ENCODE results near the gene U2AF1L4.

GRCh38 chr19:35757749-35758608 lies 12.8 kb upstream of the U2AF1L4 start, which contains the start of gene PROSER3:
- TF ChIP-seq FOXM1 (IDR thresholded peaks at IDR 0.05; ENCODE audit: borderline replicate concordance, low read depth) (peak; percentile 37; the same call in 1 of the 2 replicates), EGR1 (IDR thresholded peaks at IDR 0.05) (peak; percentile 85), MAX (IDR thresholded peaks at IDR 0.05) (peak; percentile 47), NFIC (IDR thresholded peaks at IDR 0.05) (no peak), YY1 (IDR thresholded peaks at IDR 0.05; ENCODE audit: low read depth) (peak; percentile 76), EP300 (IDR thresholded peaks at IDR 0.05; ENCODE audit: borderline replicate concordance) (no peak), TAF1 (IDR thresholded peaks at IDR 0.05; ENCODE audit: low read depth) (peak; percentile 54), TCF12 (IDR thresholded peaks at IDR 0.05; ENCODE audit: low read depth) (peak; percentile 28; the same call in 1 of the 2 replicates), ZBTB7A (IDR thresholded peaks at IDR 0.05; ENCODE audit: low read depth) (no peak), RAD21 (IDR thresholded peaks at IDR 0.05; ENCODE audit: low read depth) (no peak), CEBPB (IDR thresholded peaks at IDR 0.05) (no peak; the same call in 1 of the 2 replicates)
- TF ChIP-seq, protein P1, sequence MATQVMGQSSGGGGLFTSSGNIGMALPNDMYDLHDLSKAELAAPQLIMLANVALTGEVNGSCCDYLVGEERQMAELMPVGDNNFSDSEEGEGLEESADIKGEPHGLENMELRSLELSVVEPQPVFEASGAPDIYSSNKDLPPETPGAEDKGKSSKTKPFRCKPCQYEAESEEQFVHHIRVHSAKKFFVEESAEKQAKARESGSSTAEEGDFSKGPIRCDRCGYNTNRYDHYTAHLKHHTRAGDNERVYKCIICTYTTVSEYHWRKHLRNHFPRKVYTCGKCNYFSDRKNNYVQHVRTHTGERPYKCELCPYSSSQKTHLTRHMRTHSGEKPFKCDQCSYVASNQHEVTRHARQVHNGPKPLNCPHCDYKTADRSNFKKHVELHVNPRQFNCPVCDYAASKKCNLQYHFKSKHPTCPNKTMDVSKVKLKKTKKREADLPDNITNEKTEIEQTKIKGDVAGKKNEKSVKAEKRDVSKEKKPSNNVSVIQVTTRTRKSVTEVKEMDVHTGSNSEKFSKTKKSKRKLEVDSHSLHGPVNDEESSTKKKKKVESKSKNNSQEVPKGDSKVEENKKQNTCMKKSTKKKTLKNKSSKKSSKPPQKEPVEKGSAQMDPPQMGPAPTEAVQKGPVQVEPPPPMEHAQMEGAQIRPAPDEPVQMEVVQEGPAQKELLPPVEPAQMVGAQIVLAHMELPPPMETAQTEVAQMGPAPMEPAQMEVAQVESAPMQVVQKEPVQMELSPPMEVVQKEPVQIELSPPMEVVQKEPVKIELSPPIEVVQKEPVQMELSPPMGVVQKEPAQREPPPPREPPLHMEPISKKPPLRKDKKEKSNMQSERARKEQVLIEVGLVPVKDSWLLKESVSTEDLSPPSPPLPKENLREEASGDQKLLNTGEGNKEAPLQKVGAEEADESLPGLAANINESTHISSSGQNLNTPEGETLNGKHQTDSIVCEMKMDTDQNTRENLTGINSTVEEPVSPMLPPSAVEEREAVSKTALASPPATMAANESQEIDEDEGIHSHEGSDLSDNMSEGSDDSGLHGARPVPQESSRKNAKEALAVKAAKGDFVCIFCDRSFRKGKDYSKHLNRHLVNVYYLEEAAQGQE (IDR thresholded peaks at IDR 0.05; ENCODE audit: low read depth): no peak
- TF ChIP-seq, protein P2, sequence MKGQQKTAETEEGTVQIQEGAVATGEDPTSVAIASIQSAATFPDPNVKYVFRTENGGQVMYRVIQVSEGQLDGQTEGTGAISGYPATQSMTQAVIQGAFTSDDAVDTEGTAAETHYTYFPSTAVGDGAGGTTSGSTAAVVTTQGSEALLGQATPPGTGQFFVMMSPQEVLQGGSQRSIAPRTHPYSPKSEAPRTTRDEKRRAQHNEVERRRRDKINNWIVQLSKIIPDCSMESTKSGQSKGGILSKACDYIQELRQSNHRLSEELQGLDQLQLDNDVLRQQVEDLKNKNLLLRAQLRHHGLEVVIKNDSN (IDR thresholded peaks at IDR 0.05): no peak
